HCEC 1CT (cell line): ENCODE data around the gene TMEM245.

ENCODE experiments used
- DNase-seq: peaks from one replicate; pipeline ENCODE4 v3.0.0-alpha.2; 2017

TMEM245 gene

DNA sequence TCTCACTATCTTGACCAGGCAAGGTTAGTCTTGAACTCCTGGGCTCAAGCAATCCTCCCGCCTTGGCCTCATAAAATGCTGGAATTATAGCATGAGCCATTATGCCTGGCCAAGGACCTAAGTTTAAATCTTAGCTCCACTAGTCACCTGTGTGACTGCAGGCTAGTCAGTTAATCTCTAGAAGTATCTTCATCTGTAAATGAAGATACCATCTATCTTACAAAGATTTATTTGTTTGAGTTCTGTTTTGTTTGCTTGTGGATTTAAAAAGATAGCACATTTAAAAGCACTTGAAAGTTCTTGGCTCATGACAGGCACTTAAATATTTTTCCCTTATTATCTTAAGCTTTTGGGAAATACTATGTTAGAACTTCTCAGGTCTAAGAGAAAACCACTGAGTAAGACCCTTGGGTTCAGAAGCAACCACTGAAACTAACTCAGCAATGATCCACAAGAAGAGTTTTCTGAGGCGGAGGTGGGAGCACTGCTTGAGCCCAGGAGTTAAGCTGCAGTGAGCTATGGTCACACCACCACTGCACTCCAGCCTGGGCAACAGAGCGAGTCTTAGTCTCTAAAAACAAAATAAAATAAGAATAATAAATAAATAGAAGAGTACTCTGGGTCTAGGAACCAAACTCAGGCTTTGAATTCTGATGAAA lies 19.1 kb downstream of the TMEM245 start:
- no peak for DNase-seq

- DNase-seq, result no peak
These were observed 20.8 kb downstream of the TMEM245 start for GRCh38 chr9:109098960-109099308.

DNA sequence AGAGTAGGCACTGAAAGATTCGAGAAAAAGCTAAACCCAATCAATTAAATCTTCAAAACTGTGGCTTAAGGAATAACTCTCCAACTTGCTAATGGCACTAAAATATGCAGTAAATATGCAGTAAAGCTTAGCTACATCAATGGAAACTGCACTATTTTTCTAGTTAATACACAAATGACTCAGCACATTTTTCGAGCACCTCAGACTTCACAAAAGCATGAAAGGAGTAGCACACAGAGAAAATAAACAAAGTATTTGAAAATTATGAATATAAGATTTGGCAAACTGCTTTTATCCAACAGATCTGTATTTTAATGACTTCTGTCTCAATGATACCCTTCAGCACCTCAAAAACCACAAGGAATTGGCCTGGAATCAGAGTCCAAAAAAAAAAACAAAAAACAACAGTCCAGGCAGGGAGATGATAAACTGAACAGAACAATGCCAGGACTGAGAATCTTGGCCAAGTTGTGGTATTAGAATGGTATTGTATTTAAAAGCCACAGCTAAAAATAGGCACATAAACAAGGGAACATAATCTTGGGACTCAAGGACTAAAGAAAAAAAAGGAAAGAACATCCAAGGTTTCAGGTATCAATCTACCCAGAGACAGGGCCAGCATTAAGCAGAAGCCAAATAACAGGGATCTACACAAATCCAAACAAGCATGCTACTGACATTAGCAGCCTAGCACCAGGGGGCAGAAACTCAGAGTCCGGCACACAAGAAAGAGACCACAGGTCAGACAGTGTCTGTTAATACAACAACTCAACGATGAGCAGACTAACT lies 21.4 kb downstream of the TMEM245 start:
- DNase-seq, result peak; percentile 64

- no peak for DNase-seq
These were observed 22.6 kb downstream of the TMEM245 start for GRCh38 chr9:109097146-109097545.

- DNase-seq, result no peak
These were observed 24.4 kb downstream of the TMEM245 start for GRCh38 chr9:109095321-109095720.

- no peak for DNase-seq
These were observed 25.5 kb downstream of the TMEM245 start for GRCh38 chr9:109094268-109094667.

- no peak for DNase-seq
These were observed 27.2 kb downstream of the TMEM245 start for GRCh38 chr9:109092587-109092986.

DNA sequence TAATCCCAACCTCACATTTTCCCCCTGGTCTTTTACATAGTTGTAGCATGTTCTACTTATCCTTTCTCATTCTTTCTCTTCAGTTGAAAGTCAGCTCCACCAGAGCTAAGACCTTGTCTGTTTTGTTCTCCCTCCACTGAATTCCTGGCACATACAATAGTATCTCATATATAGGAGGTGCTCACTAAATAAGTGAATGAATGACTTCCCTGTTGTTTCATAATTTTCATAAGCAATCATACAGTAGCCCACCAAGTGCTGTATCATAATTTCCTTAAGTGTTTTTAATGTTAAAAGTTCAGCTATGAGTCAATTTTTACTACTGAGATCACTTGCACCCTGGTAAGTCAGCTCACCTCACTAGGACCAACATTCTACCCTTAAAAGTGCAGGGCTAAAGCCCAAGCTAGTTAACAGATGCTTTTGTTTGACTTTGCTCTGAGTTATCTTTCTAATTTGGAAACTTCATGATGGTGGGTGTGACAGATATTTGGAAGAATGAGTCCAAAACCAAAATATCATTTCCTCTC lies 27.6 kb downstream of the TMEM245 start:
- no peak for DNase-seq

DNA sequence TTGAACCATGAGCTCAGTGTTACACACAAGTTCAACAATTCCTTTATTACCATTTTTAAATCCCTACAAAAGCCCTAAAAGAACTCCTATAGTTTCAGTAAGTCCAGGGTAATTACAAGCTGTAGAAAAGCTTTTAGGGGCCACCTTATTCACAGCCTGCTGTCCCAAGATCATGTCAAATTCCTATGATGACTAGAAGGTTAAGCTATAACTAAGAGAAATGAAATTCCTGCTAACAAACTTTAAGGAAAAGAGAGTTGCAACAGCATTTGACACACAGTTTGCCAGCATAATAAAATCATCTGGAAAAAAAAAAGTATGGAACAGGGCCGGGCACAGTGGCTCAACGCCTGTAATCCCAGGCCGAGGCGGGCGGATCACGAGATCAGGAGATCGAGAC lies 31.5 kb downstream of the TMEM245 start:
- DNase-seq, result peak; percentile 50

GRCh38 chr9:109087795-109088194 lies 32.0 kb downstream of the TMEM245 start:
- no peak for DNase-seq

DNA sequence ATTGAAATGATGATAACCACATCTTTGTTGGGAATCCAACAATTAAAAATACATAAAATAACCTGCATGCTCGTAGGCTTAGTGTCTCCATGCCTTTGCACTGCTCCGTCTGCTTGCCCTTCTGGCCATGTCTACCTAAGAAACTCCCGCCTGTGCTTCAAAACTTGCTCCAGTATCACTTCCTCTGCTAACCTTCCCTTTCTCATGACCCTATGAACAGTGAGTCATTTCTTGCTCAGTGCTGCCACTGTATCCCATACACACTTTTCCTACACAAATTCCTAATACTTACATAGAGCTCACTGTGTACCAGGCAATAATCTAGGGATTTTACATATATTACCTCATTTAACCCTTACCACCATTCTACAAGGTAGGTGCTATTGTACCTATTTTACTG lies 33.5 kb downstream of the TMEM245 start:
- peak; percentile 51 for DNase-seq

GRCh38 chr9:109085510-109085909 lies 34.2 kb downstream of the TMEM245 start:
- DNase-seq, result no peak

GRCh38 chr9:109083813-109084405 lies 35.8 kb downstream of the TMEM245 start:
- no peak for DNase-seq

GRCh38 chr9:109083141-109083540 lies 36.6 kb downstream of the TMEM245 start:
- DNase-seq, result no peak

- DNase-seq, result no peak
These were observed 37.6 kb downstream of the TMEM245 start for GRCh38 chr9:109082091-109082620.

- DNase-seq, result no peak
These were observed 45.4 kb downstream of the TMEM245 start for GRCh38 chr9:109074236-109074889.

GRCh38 chr9:109072821-109073435 lies 46.8 kb downstream of the TMEM245 start:
- no peak for DNase-seq

DNA sequence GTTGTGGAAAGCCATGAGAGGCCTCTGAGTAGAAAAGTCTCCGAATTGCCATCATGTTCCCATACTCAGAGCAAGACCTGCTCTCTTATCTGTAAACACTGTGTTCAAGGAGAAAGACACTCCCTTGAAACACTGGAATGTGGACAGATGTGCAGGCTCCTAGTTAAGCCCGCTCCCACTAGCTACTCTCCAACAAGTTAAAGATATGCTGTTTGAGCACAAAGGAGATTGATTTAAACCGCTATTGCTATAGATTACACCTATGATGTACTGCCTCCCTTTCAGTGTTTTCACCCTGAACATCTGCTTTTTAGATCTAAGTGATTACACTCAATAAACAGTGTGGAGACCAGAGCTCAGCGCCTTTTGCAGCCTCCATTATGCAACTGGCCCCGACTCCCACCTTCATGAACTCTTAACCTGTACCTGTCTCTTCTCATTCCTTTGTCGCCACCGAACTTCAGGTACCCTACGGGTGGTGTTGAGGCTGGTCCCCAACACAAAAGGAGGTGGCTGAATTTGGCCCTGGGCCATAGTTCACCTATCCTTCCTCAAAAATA lies 47.5 kb downstream of the TMEM245 start:
- DNase-seq, result no peak

GRCh38 chr9:109068764-109069163 lies 51.0 kb downstream of the TMEM245 start:
- DNase-seq, result no peak

DNA sequence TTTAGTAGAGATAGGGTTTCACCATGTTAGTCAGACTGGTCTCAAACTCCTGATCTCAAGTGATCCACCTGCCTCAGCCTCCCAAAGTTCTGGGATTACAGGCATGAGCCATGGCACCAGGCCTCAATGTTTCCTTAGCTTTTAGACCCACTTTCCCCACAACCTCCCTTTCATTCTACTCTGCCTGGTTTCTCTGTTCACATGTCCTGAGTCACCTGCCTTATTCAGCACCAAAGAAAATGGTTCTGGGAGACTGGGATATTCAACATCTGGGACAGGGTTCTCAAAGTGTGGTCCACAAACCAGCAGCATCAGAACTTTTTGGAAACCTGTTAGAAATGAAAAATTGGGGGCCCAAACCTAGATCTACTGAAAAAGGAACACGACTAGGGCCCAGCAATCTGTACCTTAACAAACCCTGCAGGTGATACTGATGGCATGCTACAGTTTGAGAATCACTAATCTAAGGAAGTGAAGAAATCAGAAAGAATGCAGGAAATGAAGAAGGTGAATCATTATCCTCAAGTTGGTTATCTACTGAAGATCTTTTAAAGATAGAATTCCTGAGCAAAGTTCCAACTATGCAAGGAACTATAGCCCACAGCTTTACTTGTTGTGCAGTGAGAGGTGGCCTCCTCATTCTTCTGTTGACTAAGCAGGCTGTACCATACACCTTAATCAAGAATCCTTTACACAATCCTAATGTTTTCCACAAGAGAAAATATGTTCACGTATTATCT lies 54.6 kb downstream of the TMEM245 start:
- DNase-seq, result peak; percentile 59

GRCh38 chr9:109063760-109064159 lies 56.0 kb downstream of the TMEM245 start:
- DNase-seq, result peak; percentile 7

DNA sequence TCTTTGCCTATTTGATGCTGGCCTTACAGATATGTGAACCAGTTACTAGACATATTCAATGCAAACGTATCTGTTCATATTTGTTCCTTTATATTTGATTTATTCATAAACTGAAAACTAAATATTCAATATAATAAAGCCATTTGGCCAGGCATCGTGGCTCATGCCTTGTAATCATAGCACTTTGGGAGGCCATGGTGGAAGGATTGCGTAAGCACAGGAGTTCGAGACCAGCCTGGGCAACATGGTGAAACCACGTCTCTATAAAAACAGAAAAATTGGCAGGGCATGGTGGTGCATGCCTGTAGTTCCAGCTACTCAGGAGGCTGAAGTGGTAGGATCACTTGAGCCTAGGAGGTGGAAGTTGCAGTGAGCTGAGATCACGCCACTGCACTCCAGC lies 57.2 kb downstream of the TMEM245 start:
- no peak for DNase-seq
